MCF 10A (cell line): ENCODE results near the gene NLRC4. TPM values are rescaled to one million over a fixed set of nuclear protein-coding genes. Genes with fewer than 3 reads are reported as not detected.
"Not testable (repeated sequence)": the region's sequence is repeated elsewhere in the genome, so short reads cannot be mapped to it uniquely, and the experiment has no call there.

ENCODE experiments used
- Bru-seq: library from RNA; stranded (reverse); fragments of 400-500 nt; gene quantifications from one replicate; lab custom pipeline; 2021; lab: Mats Ljungman, UMichigan
- BruChase-seq, 2 experiments: library from RNA; stranded (reverse); fragments of 400-500 nt; gene quantifications; one replicate each; lab custom pipeline; 2021; lab: Mats Ljungman, UMichigan
- BruUV-seq: library from RNA; stranded (reverse); fragments of 400-500 nt; replicated peaks from 2 replicates; lab custom pipeline; 2021; lab: Mats Ljungman, UMichigan
- CTCF ChIA-PET: fragments of 300-600 bp; sonication (Branson Sonifier 250); formaldehyde crosslinking; extraction: SDS; loops from one replicate; lab custom pipeline; 2021; ENCODE audit warnings: antibody characterized with exemption, inconsistent platforms; lab: Yijun Ruan, JAX
- POLR2A ChIA-PET: fragments of 300-600, 350-650 bp; sonication (Branson Sonifier 250); formaldehyde crosslinking; extraction: SDS; loops from one replicate; lab custom pipeline; 2020; ENCODE audit warnings: antibody characterized with exemption, inconsistent platforms; lab: Yijun Ruan, JAX
- DNase-seq: peaks from one replicate; pipeline ENCODE4 v3.0.0-alpha.2; 2018; ENCODE audit not compliant: unreplicated experiment
- H3K27ac Mint-ChIP-seq: one replicate; pipeline ENCODE4 v1.8.0; 2022; ENCODE audit warnings: mild to moderate bottlenecking, low read depth, mixed read lengths; ENCODE audit not compliant: unreplicated experiment
- H3K27me3 Mint-ChIP-seq: one replicate; pipeline ENCODE4 v1.8.0; 2022; ENCODE audit warnings: mixed read lengths; ENCODE audit not compliant: insufficient read depth, unreplicated experiment
- H3K36me3 Mint-ChIP-seq: one replicate; pipeline ENCODE4 v1.8.0; 2022; ENCODE audit warnings: mild to moderate bottlenecking, moderate library complexity, mixed read lengths; ENCODE audit not compliant: insufficient read depth, unreplicated experiment
- H3K4me1 Mint-ChIP-seq: one replicate; pipeline ENCODE4 v1.8.0; 2022; ENCODE audit warnings: mixed read lengths; ENCODE audit not compliant: insufficient read depth, unreplicated experiment
- H3K4me3 Mint-ChIP-seq: one replicate; pipeline ENCODE4 v1.8.0; 2022; ENCODE audit warnings: mild to moderate bottlenecking, moderate library complexity, mixed read lengths; ENCODE audit not compliant: unreplicated experiment
- H3K9me3 Mint-ChIP-seq: one replicate; pipeline ENCODE4 v1.8.0; 2022; ENCODE audit warnings: mixed read lengths; ENCODE audit not compliant: unreplicated experiment
- CTCF ChIP-seq: fragments of 200-600 bp; IDR thresholded peaks from one replicate; pipeline ENCODE4 v1.8.0; 2022; ENCODE audit warnings: antibody characterized with exemption, mild to moderate bottlenecking; ENCODE audit not compliant: unreplicated experiment
- intact Hi-C: fragments of 100-400 bp; cut with micrococcal nuclease; formaldehyde crosslinking; loops from 2 replicates; pipeline ENCODE4 v1.14.1; 2022
- long read RNA-seq: library from polyadenylated mRNA; stranded (forward); transcript quantifications from one replicate; pipeline ENCODE4 v2.0.0, GENCODE V29; 2022
- total RNA-seq: library from RNA; stranded (reverse); gene quantifications from 2 replicates; pipeline ENCODE4 v1.2.3, GENCODE V29; 2022

NLRC4 gene
- total RNA-seq (0.12 and 0.27 TPM in 2 replicates), Bru-seq, nascent RNA (percentile 21 among the genes with signal in this experiment), BruChase-seq, experiment 1, labeled RNA remaining after a 6-hour chase (percentile 16 among the genes with signal in this experiment), BruChase-seq, experiment 2, labeled RNA remaining after a 2-hour chase (percentile 19 among the genes with signal in this experiment)
- long read RNA-seq, partial matches to known transcripts: 0 of 1 reads
- long read RNA-seq, other reads (novel, unspliced or antisense): 1 of 1 reads

- ChIA-PET POLR2A (interaction anchor here (0.7 kb wide), 1 partner anchor 16 kb away, joined by 3 read pairs; no protein-coding TSS in a partner anchor), CTCF (no interaction called here)
- Mint-ChIP-seq H3K4me3 (no peak within 1 kb of the TSS), H3K9me3 (no peaks in the 10 kb centered on the region), H3K36me3 (peaks cover 4% of the 10 kb centered on the region), H3K27me3 (no peaks in the 10 kb centered on the region), H3K27ac (no peak within 1 kb of the TSS), H3K4me1 (peaks cover 6% of the 10 kb centered on the region)
- no peak for TF ChIP-seq CTCF
- BruUV-seq: TSS peak; percentile 90
- no peak for DNase-seq
- intact Hi-C loops: no loop called here
Observed at GRCh38 chr2:32264422-32265105, at the start of gene NLRC4. Gene NLRC4 (minus strand): TSS chr2:32264886. CDS start chr2:32256775, 8,111 bp downstream.

- no peaks in the 10 kb centered on the region for H3K4me1 Mint-ChIP-seq
- H3K9me3 Mint-ChIP-seq: no peaks in the 10 kb centered on the region
- no TSS peak for BruUV-seq
- DNase-seq: no peak
- TF ChIP-seq CTCF: no peak
- H3K4me3 Mint-ChIP-seq: no peak overlapping the region
- peaks cover 35% of the 10 kb centered on the region for H3K36me3 Mint-ChIP-seq
- no peak overlapping the region for H3K27ac Mint-ChIP-seq
- POLR2A ChIA-PET: no interaction called here
- no peaks in the 10 kb centered on the region for H3K27me3 Mint-ChIP-seq
- intact Hi-C loops: no loop called here
- CTCF ChIA-PET: no interaction called here
Observed at GRCh38 chr2:32310577-32310976, 45.9 kb upstream of the NLRC4 start.

- H3K9me3 Mint-ChIP-seq, H3K27ac Mint-ChIP-seq, H3K4me1 Mint-ChIP-seq, CTCF ChIA-PET, H3K27me3 Mint-ChIP-seq, POLR2A ChIA-PET, intact Hi-C loops, H3K4me3 Mint-ChIP-seq, DNase-seq, BruUV-seq: not testable (repeated sequence)
- peaks cover 66% of the 10 kb centered on the region for H3K36me3 Mint-ChIP-seq
Observed at GRCh38 chr2:32293966-32294562, 29.4 kb upstream of the NLRC4 start.

GRCh38 chr2:32293493-32293892, 28.8 kb upstream of the NLRC4 start:
- H3K9me3 Mint-ChIP-seq, intact Hi-C loops, H3K4me3 Mint-ChIP-seq, H3K4me1 Mint-ChIP-seq, CTCF ChIA-PET, POLR2A ChIA-PET, BruUV-seq, DNase-seq, H3K27ac Mint-ChIP-seq, H3K27me3 Mint-ChIP-seq: not testable (repeated sequence)
- H3K36me3 Mint-ChIP-seq: peaks cover 60% of the 10 kb centered on the region

GRCh38 chr2:32291746-32292145, 27.1 kb upstream of the NLRC4 start:
- peak; percentile 23 for DNase-seq
- H3K27me3 Mint-ChIP-seq: no peaks in the 10 kb centered on the region
- H3K9me3 Mint-ChIP-seq: no peaks in the 10 kb centered on the region
- peaks cover 13% of the 10 kb centered on the region for H3K4me1 Mint-ChIP-seq
- CTCF ChIA-PET: interaction anchor here (0.7 kb wide), 1 partner anchor 70 kb away, joined by 3 read pairs; no protein-coding TSS in a partner anchor
- intact Hi-C loops: no loop called here
- H3K27ac Mint-ChIP-seq: no peak overlapping the region
- peaks cover 48% of the 10 kb centered on the region for H3K36me3 Mint-ChIP-seq
- H3K4me3 Mint-ChIP-seq: no peak overlapping the region
- TF ChIP-seq CTCF: no peak
- POLR2A ChIA-PET: no interaction called here
- BruUV-seq: no TSS peak
